HG03196 (cell line): ENCODE measurements around the gene RAB26.
A peak's percentile ranks its signal among the peaks of the same experiment; 100 is the strongest.

Experiments used
- ATAC-seq: cut with Tn5 transposase; IDR thresholded peaks from one replicate; pipeline ENCODE4 v1.9.1; 2021; ENCODE audit not compliant: unreplicated experiment

Gene RAB26

DNA sequence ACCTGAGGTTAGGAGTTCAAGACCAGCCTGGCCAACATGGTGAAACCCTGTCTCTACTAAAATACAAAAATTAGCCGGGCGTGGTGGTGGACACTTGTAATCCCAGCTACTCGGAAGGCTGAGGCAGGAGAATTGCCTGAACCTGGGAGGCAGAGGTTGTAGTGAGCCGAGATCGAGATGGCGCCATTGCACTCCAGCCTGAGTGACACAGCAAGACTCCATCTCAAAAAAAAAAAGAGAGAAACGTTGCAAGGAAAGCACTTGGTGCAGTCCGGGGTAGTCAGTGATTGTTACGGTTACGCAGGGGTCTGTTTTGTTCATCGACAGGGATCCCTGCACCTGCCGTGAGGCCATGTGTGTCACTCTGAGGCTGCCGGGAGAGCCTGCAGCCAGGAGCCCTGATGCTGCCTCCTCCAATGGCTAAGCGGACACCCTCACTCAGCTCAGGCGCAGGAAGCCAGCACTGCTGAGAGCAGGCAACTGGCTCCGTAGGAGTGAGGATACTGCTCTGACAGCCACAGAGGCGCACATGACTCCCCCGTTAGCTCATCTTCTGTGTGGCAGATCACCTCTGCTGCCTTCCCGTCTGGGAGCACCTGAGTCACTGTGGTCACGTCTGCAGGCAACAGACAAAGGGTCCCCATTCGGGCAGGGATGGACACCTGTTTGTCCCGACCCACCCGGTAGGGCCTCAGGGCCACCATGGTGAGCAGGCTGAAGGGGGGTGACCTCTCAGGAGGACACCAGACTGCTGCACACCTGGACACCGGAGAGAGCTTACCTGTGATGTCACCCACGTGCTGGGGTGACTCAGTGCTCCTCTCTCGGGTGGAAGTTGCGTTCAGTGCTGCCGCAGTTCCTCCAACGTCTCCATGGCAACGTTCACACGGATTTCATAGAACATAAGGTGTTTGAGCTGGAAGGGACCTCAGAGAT, 5.2 kb upstream of the RAB26 start:
- no peak for ATAC-seq

DNA sequence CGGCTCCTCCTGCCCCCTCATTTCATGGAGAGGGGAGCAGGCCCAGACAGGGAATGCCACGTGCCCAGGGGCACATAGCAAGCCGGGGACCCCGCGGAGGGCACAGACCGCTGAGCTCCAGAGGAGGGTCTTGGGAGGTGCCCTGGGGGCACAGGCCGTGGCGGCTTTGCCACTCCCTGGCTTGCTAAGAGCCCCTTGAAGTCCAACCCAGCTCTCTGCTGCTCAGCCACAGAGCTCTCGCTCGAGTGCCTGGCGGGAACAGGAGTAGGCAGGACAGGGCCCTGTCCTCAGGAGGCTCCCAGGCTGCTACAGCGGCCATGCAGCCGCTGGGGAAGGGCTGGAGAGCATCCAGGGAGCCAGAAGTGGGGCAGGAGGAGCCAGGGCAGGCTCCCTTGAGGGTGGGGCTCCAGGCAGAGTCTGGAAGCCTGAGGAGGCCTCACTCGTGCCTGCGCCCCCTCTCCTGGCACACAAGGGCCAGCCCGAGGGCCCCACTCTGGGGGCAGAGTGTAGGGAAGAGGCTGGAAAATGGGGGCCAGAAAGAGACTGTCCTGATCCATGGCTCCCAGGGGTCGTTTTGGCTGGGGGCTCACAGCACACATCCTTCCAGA, 4.4 kb upstream of the RAB26 start:
- no peak for ATAC-seq

DNA sequence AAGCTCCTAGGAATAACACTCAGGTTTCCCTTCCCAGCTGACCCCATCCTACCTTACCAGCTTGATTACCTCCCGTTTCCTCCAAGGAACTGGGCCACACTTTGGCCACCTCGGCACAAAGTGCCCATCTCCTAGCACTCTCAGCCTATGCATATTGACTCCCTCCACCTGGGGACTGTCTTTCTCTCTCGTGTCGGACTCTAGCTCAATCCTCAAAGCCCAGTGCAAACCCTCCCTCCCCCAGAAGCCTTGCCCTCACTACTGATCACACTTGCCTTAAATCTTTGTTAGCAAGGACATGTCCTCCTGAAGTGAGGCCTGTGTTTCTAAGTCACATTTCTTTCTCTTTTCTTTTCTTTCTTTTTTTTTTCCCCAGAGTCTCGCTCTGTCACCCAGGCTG, 2.6 kb upstream of the RAB26 start:
- no peak for ATAC-seq

DNA sequence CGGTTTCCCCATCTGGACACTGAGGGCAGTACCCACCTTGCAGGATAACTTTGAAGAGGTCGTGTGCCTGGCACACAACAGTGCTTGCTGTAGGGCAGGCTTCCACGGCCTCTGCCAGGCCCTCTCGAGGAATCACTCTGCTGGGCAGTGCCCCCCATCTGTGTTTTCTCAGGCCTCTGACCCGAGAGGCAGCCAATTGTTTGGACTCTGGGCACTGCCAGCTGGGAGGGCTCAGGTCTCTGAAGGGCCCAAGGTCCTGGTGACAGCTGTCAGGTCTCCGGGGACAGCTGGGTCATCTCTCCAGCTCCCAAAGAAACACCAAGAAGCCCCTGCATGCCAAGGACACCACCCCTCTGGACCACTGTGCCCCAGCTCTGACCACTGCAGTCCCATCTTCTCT, 1.0 kb upstream of the RAB26 start:
- no peak for ATAC-seq

GRCh38 chr16:2148714-2149629, 547 bp downstream of the RAB26 start:
- no peak for ATAC-seq

- ATAC-seq, result no peak
Observed at GRCh38 chr16:2149630-2150417, 1.4 kb downstream of the RAB26 start.

- ATAC-seq, result no peak
Observed at GRCh38 chr16:2150418-2151187, 2.2 kb downstream of the RAB26 start.

GRCh38 chr16:2151188-2152091, 3.0 kb downstream of the RAB26 start:
- no peak for ATAC-seq

GRCh38 chr16:2152695-2153506, 4.5 kb downstream of the RAB26 start:
- no peak for ATAC-seq

- no peak for ATAC-seq
Observed at GRCh38 chr16:2154533-2155090, 6.2 kb downstream of the RAB26 start.

GRCh38 chr16:2155091-2155950, 6.9 kb downstream of the RAB26 start, which contains the start of gene TRAF7:
TSS of gene TRAF7 (plus strand) at chr16:2155782. CDS start at chr16:2163921, 8,139 bp downstream.
- peak; percentile 84 for ATAC-seq

DNA sequence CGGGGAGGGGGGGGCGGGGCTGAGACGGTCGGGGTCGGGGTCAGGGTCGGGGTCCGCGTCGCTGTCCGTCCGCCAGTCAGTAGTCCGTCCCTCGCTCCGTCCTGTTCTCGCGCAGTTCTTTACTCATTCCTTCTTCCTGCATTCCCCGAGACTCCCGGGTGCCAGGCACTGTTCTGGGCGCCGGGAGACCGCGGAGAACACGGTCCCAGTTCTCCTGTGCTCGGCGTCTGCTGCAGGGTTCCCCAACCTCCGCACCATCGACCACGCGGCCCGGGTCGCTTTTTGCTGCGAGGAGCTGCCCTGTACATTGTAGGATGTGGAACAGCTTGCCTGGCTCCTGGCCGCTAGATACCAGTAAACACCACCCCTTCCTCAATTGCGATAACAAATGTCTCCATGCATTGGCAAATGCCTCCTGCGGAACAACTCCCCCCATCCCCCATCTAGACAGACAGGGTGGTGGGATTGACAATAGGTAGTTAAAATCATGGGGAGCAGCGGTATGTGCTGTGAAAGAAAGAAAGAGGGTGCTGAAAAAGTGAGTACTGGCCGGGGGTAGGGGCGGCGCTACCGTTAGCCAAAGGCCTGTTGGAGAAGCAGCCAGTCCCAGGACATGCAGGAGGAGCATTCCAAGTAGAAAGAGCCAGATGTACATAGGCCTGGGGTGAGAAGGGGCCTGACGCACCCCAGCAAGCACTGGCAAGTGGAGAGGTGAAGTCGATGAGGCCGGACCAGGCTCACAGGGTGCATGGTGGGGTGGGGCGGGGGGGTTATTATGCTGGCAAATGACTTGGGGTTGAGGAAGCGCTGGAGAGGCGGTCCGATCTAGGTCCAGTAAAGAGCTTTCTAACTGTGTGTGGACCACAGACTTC, 7.8 kb downstream of the RAB26 start:
- ATAC-seq, result no peak

- no peak for ATAC-seq
Observed at GRCh38 chr16:2156849-2157224, 8.4 kb downstream of the RAB26 start.

DNA sequence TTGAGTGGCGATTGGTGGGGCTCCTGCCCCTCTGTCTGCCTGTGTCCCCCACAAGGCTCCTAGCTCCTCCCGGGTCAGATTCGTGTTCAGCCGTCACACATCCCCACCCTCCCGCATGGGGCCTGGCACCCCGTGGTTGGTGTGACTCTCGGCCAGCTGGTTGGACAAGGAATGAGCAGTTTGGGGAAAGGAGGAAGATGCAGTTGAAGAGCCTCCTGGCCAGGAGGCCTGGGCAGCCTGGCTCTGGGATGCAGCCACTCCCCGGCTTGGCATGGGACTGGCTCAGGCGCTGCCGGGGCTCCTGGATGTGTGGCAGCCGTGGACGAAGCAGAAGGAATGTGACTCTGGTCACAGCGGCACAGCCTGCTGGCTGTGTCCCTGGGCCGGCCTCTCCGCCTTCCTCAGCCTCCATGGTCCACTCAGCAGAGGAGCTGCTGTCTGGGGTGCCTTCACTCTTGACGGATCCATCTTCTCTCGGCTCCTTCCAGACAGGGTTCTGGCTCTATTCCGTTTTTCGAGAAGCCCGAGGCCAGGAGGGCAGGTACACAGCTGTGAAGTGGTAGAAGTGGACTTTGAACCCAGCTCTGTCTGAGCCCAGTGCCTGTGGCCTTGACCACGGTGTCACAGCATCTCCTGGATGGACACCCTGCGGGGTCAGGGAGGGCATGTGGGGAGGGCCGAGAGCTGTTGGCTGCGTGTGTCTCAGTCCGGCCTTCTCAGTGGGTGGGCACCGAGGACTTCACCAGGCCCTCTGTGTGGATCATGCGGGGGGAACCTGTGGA, 9.2 kb downstream of the RAB26 start:
- no peak for ATAC-seq

DNA sequence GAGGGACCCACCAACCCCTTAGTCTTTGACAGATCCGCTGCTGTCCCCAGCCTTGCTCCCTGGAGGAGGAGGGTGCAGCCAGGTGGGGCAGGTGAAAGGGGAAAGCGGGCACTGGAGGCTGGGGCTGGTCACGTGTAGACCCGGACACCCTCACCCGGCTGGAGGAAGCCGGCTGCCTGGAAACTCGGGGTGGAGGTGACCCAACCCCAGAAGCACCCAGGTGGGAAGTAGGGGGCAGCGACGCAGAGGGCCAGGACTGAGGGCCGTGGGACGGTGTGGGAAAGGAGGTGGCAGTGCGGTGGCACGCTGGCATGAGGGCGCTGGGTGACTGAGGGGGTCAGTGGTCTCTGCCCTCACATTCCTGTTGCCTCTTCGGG, 9.8 kb downstream of the RAB26 start:
- no peak for ATAC-seq
